Suprapubic skin (tissue), 4 donors: ENCODE results near the gene LARP1. TPM values are rescaled to one million over a fixed set of nuclear protein-coding genes. Genes with fewer than 3 reads are reported as not detected.

Experiments used
- DNase-seq, 2 donors: peaks; one replicate each; pipeline ENCODE4 v3.0.0-alpha.2; 2019; ENCODE audit warnings: low spot score in 2 of 2
- H3K27ac ChIP-seq: fragments of 200-600 bp; sonication (generic); one replicate; pipeline ENCODE4 v1.5.1; 2019
- H3K27me3 ChIP-seq: fragments of 200-600 bp; sonication (generic); one replicate; pipeline ENCODE4 v1.5.1; 2019
- H3K36me3 ChIP-seq: fragments of 200-600 bp; sonication (generic); one replicate; pipeline ENCODE4 v1.5.1; 2019
- H3K4me1 ChIP-seq: fragments of 200-600 bp; sonication (generic); one replicate; pipeline ENCODE4 v1.5.1; 2019
- H3K4me3 ChIP-seq: fragments of 200-600 bp; sonication (generic); one replicate; pipeline ENCODE4 v1.5.1; 2019; ENCODE audit warnings: mild to moderate bottlenecking
- H3K9me3 ChIP-seq: fragments of 200-600 bp; sonication (generic); one replicate; pipeline ENCODE4 v1.5.1; 2019
- EP300 ChIP-seq: sonication (generic); formaldehyde crosslinking; IDR thresholded peaks from one replicate; pipeline ENCODE4 v1.6.1; 2017; ENCODE audit warnings: antibody characterized with exemption
- POLR2A ChIP-seq, 2 donors: fragments of 450-650 bp; IDR thresholded peaks; one replicate each; pipeline ENCODE4 v1.6.1; 2017; ENCODE audit warnings: antibody characterized with exemption in 2 of 2, mild to moderate bottlenecking in 2 of 2, moderate library complexity in 2 of 2
- POLR2AphosphoS5 ChIP-seq, 3 donors: sonication (generic); formaldehyde crosslinking; IDR thresholded peaks; one replicate each; pipeline ENCODE4 v1.6.1; 2017; ENCODE audit warnings: antibody characterized with exemption in 3 of 3
- WGBS: methylation state at CpG from one replicate; pipeline ENCODE4 v1.1.5; 2018; 5-methylcytosine and 5-hydroxymethylcytosine counted together
- total RNA-seq, 4 donors: library from RNA; depleted of rRNA; stranded (reverse); fragments of >200 nt; gene quantifications; one replicate each; pipeline ENCODE4 v1.1.0, GENCODE V29; 2016
- TF ChIP-seq, protein P1 (sequence below), 2 donors: fragments of 200-600 bp in 1 of 2; fragments of 450-650 bp in 1 of 2; sonication (generic) in 1 of 2; IDR thresholded peaks; one replicate each; pipeline ENCODE4 v1.5.1; 2016 to 2019; ENCODE audit warnings: antibody characterized with exemption in 2 of 2, mild to moderate bottlenecking in 1 of 2, moderate library complexity in 1 of 2

Gene LARP1
- total RNA-seq, 4 donors from 2014 or later = 98.5 to 127 (median 110) TPM

DNA sequence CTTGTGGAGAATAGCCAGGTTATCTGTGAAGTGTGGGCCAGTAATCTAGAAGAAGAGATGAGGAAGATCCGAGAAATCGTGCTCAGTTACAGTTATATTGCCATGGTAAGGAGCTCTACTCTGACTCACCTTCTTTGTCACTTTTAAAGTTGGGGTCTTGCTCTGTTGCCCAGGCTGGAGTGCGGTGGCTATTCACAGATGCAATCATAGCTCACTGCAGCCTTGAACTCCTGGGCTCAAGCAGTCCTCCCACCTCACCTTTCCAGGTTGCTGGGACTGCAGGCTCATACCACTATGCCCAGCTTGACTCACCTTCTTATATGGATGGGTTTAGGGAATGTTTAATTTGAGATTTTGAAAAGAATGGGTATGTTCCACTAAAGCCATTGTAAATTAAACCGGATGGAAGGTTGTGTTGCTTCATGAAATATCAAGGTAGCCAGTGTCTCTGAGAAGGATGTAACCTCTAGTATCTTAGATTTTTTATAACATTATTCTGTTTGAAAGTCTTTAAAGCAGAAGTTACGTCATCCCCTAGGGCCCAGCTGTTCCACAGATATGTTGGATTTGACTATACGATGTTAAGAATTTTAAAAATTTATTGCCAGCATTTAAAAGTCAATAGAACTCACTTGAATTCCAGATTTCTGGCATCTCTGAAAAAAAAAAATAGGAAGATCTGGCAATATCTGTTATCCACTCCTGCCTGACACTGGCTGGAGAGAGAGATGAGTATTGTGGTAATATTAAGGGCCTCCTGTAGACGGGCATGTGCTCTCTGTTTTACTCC is 108.3 kb downstream of the LARP1 start:
- peaks cover 42% of the 10 kb centered on the region for H3K4me1 ChIP-seq
- 78% methylated on average over 7 of the region's 7 CpGs for WGBS
- no peak overlapping the region for H3K4me3 ChIP-seq
- H3K9me3 ChIP-seq = no peaks in the 10 kb centered on the region
- TF ChIP-seq POLR2AphosphoS5 (IDR thresholded peaks at IDR 0.05) = no peak
- TF ChIP-seq POLR2A (IDR thresholded peaks at IDR 0.05) = no peak
- TF ChIP-seq EP300 = no peak
- TF ChIP-seq, protein P1, sequence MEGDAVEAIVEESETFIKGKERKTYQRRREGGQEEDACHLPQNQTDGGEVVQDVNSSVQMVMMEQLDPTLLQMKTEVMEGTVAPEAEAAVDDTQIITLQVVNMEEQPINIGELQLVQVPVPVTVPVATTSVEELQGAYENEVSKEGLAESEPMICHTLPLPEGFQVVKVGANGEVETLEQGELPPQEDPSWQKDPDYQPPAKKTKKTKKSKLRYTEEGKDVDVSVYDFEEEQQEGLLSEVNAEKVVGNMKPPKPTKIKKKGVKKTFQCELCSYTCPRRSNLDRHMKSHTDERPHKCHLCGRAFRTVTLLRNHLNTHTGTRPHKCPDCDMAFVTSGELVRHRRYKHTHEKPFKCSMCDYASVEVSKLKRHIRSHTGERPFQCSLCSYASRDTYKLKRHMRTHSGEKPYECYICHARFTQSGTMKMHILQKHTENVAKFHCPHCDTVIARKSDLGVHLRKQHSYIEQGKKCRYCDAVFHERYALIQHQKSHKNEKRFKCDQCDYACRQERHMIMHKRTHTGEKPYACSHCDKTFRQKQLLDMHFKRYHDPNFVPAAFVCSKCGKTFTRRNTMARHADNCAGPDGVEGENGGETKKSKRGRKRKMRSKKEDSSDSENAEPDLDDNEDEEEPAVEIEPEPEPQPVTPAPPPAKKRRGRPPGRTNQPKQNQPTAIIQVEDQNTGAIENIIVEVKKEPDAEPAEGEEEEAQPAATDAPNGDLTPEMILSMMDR (IDR thresholded peaks at IDR 0.05) = no peak
- H3K36me3 ChIP-seq = peaks cover 39% of the 10 kb centered on the region
- no peak overlapping the region for H3K27ac ChIP-seq
- no peak for DNase-seq
- H3K27me3 ChIP-seq = no peaks in the 10 kb centered on the region

GRCh38 chr5:154865466-154866184 is 110.4 kb downstream of the LARP1 start:
- WGBS = 56% methylated on average over 5 of the region's 5 CpGs

DNA sequence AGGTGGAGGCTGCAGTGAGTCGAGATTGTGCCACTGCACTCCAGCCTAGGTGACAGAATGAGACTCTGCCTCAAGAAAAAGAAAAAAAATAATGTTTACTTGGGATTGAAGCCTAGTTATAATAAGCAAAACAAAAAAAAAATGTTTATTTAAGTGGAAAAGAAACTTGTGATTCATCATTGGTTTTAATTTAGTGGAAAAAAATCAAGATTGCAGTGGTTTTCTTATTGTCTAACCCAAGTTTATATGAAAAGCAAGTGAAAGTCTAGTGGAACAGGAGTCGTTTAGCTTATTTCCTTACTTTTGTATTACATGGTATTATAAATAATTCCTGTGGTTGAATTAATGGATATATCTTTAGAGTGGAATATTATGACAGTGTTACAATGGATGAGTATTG is 111.7 kb downstream of the LARP1 start:
- WGBS = 83% methylated on average over 2 of the region's 2 CpGs
- Histone ChIP-seq H3K27ac (no peak overlapping the region), H3K36me3 (peaks cover 63% of the 10 kb centered on the region), H3K4me1 (peaks cover 22% of the 10 kb centered on the region), H3K4me3 (no peak overlapping the region), H3K27me3 (no peaks in the 10 kb centered on the region), H3K9me3 (no peaks in the 10 kb centered on the region)
- no peak for DNase-seq
- TF ChIP-seq POLR2A (IDR thresholded peaks at IDR 0.05) (no peak), POLR2AphosphoS5 (IDR thresholded peaks at IDR 0.05) (no peak), EP300 (no peak)
- TF ChIP-seq, protein P1 (IDR thresholded peaks at IDR 0.05) = no peak

More at GRCh38 chr5:154865466-154866184, 110.4 kb downstream of the LARP1 start:
- DNase-seq = no peak
- Histone ChIP-seq H3K9me3 (no peaks in the 10 kb centered on the region), H3K27me3 (no peaks in the 10 kb centered on the region), H3K27ac (no peak overlapping the region), H3K36me3 (peaks cover 51% of the 10 kb centered on the region), H3K4me1 (peaks cover 31% of the 10 kb centered on the region), H3K4me3 (no peak overlapping the region)
- no peak for TF ChIP-seq POLR2A (IDR thresholded peaks at IDR 0.05)
- TF ChIP-seq, protein P1 (IDR thresholded peaks at IDR 0.05) = no peak
- TF ChIP-seq EP300 = no peak
- no peak for TF ChIP-seq POLR2AphosphoS5 (IDR thresholded peaks at IDR 0.05)

Other genes starting within 250 kb of the LARP1 start
- gene FAXDC2, start 95.2 kb downstream of the LARP1 start, total RNA-seq = 10 to 100 TPM; 27.1 to 62.1 (median 40.8) TPM
- 10 to 100 TPM; 55.3 to 83.5 (median 76.6) TPM for gene CNOT8, start 103.2 kb downstream of the LARP1 start, total RNA-seq
- gene GEMIN5, start 182.8 kb downstream of the LARP1 start, total RNA-seq = 10 to 100 TPM; 14.7 to 26.8 (median 17.9) TPM
- 10 to 100 TPM; 12.2 to 30.2 (median 21.7) TPM for gene MRPL22, start 185.7 kb downstream of the LARP1 start, total RNA-seq